GM18519 (cell line): ENCODE measurements around the gene PRR35.

Experiments used
- ATAC-seq: cut with Tn5 transposase; IDR thresholded peaks from one replicate; pipeline ENCODE4 v1.9.1; 2021; ENCODE audit warnings: mild to moderate bottlenecking, moderate library complexity; ENCODE audit not compliant: unreplicated experiment, low FRiP score

Gene PRR35

DNA sequence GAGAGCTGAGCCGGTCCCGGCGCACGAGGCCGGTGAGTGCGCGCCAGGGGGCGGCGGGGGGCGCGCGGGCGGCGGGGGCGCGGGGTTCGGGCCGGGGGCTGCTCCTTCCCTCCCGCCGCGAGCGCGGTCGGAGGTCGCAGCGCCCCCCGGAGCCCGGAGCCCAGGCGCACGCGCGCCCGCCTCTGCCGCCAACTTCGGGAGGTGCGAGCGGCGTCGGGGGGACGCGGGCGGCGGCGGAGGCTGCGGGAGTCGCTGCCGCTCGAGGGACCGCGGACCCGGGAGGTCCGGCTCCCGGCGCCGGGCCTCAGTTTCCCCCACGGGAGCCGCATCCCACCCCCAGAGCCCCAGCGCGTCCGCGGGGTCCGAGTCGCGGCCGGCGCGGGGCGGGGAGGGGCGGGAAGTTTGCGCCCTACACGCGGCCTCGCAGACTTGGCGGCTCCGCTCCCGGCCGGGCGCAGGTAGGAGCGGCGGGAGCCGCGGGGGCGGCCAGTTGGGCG lies at the start of gene PRR35:
TSS of gene PRR35 (plus strand) at position 191 of the 497 bp plus-strand sequence. CDS start 2,901 bp downstream, outside the sequence.
- ATAC-seq = no peak

- ATAC-seq = no peak
These were observed 47.4 kb upstream of the PRR35 start for GRCh38 chr16:512802-513201.

DNA sequence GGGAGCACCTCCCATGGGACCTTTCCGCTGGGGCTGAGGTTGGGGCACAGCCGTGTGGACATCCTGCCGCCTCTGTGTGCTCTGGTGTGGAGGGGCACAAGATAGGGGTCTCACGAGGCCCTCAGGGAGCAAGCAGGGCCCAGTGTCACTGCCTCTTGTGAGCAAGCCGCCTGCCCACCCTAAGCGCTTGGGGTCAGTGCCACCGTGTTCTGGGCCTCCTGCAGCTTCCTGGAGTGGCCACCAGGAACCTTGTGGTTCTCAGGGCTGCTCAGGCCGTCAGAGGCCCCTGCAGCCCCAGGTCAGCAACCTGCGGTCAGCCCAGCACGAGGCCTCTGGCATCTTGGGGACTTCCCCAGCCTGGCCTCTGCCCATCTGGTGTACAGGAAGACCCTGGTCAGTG lies 46.2 kb upstream of the PRR35 start:
- ATAC-seq = no peak

- no peak for ATAC-seq
These were observed 44.8 kb upstream of the PRR35 start for GRCh38 chr16:515175-515938.

DNA sequence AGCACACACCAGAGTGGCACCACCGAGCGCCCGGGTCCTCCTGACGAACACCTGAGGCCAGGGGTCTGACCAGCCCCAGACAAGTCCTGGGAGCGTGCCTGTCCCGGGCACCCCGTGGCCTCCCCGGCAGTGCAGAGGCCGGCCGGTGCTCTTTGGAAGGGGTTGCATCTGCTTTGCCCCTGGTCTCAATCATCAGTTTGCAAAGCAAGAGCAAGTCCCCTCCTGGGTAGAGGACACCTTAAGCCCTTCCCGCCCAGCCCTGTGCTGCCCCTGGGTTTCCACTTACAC lies 44.3 kb upstream of the PRR35 start:
- ATAC-seq = no peak

DNA sequence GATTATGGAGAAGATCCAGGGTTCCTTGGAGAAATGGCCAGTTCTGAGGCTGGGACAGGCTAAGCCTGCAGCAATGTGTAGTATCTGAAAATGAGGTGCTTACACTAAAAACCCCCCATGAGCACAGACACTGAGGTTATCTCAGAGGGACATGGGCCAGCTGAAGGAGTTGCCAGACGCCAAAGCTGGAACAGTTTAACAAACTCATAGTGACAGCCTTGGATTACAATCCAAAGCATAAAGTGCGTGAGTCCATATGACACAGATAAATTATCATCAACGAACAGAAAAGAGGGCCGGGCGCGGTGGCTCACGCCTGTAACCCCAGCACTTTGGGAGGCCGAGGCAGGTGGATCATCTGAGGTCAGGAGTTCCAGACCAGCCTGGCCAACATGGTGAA lies 43.9 kb upstream of the PRR35 start:
- no peak for ATAC-seq

GRCh38 chr16:518858-519257 lies 41.3 kb upstream of the PRR35 start:
- no peak for ATAC-seq

DNA sequence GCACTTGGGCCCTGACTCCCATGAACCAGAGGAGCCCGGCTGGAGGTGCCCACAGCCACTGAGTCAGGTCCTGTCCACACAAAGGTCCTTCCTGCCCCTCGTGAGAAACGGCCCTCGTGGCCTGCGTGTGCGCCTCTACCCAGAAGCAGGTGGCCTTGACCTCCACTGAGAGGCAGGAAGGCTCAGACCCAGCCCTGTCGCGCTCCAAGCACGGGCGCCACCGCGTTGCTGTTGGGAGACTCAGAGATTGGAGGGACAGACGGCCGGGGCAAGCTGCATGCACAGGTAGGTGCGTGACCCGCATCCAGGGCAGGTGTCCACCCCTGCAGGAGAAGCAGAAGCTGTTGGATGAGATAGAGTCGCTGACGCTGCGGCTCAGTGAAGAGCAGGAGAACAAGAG lies 40.8 kb upstream of the PRR35 start:
- no peak for ATAC-seq

DNA sequence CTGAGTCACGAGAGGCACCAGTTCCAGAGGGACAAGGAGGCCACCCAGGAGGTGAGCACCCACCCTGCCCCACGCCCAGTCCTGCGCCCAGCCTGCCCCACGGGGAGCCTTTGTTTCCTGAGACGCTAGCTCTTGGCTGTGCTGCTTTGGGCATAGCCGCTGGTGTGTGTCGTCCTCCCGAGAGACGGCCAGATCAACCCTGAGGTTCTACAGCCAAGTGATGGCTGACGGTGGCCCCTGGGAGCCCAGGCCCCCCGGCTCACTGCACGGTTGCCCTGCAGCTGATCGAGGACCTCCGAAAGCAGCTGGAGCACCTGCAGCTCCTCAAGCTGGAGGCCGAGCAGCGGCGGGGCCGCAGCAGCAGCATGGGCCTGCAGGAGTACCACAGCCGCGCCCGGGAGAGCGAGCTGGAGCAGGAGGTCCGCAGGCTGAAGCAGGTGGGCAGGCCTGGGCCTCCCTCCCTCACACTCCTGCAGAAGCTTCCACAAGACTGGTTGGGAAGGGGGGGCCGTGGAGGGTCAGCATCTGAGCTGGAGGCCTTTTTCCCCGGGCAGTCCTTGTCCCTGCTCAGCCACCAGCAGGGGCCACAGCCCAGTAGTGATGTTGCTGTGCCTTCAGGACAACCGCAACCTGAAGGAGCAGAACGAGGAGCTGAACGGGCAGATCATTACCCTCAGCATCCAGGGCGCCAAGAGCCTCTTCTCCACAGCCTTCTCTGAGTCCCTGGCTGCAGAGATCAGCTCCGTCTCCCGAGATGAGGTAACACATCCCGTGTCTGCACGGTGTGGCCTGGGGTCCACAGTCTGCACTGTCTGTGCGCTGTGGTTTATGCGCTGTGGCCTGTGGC lies 40.1 kb upstream of the PRR35 start:
- ATAC-seq = no peak

DNA sequence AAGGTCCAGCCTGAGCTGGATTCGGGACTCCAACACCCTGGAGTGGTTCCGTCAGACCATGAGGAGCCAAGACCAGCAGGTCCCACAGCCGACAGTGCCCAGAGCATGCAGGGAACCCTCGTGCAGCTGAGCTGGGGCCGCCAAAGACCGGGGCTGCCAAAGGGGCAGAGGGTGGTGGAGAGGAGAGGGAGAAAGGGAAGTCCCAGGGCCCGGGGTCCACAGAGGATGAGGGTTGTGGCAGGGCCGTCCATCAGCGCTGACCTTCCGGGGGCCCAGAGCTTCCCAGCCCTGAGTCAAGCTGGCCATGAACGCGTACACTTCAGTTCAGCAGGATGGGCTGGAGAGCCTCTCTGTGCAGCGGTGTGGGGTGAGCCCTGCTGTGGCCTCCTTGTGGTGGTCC lies 39.3 kb upstream of the PRR35 start:
- no peak for ATAC-seq

GRCh38 chr16:521381-522210 lies 38.6 kb upstream of the PRR35 start:
- no peak for ATAC-seq

GRCh38 chr16:522320-523096 lies 37.7 kb upstream of the PRR35 start:
- ATAC-seq = no peak

DNA sequence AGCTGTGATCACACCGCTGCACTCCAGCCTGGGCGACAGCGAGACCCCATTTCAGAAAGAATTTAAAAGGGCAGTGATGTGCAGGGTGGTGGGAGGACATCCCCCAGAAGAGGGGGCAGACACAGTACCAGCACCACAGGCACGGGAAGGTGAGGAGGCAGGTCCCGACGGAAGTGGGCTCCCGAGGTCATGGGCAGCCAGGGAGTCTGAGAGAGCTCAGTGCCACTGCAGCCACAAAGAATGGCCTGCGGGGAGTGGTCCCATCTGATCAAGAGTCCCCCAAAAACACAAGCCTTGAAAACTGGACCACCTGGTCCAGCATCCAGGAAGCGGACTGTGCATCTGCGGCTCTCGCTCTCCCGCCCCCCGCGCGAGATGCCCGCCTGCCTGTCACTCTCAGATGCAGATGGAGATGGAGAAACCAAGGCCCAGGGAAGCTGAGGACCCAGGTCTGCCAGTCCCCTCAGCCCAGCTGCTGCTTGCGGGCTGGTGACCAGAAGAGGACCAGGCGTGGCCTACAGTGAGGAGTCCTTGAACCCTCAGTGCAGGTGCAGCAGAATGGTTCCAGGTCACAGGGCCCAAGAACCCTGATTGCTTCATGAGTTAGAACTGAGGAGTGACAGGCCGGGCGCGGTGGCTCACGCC lies 37.0 kb upstream of the PRR35 start:
- no peak for ATAC-seq

DNA sequence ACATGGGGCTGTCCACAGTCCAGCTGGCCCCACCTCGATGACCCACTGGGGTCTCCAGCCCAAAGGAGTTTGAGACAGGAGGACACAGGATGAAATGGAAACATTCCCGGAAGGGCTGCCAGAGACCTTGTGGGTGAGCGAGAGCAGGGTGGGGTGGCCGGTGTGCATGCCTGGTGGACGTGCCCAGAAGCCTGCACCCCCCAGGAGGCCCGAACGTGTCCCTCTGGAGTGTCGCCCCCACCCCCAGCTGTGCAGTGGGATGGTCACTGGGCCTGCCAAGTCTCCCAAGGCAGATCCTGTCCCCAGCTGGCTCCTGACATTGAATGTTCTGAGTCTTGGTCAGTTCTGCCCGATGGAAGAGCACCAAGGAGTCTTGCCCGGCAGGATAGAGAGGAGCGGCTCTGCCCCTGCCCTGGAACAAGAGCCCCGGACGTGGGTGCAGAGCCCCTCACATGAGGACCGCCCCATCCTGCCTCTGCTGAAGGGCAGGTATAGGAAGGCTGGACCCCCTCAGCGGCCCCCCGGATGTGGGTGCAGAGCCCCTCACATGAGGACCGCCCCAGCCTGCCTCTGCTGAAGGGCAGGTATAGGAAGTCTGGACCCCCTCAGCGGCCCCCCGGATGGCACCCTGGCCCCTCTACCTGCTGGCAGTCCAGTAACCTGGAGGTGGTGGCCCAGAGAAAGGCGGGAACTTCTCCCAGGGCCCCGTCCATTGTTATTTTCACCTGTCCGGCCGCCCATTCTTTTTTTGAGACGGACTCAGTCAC lies 35.7 kb upstream of the PRR35 start:
- no peak for ATAC-seq

- ATAC-seq = no peak
These were observed 35.1 kb upstream of the PRR35 start for GRCh38 chr16:525123-525519.

DNA sequence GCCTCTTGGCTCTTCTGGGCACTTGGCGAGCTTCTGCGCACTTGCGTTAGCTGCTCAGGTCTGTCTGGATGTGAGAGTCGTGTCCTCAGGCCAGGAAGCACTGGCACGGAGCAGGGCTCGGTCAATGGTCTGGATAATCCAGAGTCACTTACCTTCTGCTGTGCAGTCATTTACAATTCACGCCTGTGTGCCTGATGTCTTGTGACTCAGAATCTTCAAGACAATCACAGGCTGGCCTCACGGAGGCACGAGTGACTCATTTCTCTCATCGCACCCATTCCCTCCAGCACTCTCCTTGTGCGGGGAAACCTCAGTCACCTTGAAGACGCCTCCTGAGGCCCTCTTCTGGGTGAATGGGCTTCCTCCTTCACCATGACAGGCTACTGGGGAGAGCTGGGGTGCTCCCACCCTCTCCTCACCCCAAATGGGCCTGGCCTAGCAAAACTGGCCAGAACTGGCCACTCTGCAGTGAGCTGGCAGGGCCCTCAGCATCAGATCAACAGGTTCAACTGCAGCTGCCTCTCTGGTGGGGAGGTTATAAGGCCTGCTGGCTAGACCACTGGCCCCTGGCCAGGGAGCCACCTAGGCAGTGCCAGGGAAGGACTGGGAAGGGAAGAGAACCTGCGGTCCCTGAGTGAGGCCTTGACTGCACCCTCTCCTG lies 34.5 kb upstream of the PRR35 start:
- no peak for ATAC-seq

DNA sequence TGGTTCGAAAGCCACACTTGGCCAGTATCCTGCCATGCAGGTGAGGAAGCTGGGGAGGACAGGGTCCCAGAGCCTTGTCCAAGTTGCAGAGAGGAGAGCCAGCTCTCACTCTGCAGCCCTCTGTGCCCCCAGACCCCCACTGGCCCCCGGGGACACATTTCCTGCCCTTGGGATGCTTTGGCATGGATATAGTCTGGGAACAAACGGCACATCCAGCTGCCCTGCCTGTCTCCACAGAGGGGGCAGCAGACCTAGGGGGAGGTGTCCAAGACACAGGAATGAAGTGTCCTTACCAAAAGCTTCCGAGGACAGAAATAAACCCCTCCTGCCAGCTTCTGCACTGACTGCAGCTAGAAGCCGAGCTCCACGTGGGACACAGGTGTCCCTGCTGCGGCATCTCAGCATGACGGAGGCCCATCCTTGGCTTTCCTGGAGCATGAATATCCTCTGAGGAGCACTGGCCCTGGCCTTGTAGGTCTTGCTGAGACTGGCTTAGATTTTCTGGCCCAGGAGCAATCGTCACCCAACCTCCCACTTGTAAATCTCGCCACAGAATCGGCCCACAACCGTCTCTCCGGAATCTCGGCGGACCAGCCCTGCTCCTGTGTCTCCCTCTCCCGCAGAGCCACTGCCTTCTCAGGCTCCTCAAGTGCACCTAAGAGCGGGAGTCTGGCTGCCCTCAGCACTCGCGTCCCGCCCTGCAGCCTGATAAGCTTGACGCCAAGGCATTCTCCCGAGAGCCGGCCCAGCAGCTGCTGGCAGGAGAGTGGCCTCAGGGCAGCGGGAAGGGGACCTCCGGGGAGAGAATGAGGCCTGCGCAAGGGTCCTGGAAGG lies 33.8 kb upstream of the PRR35 start:
- no peak for ATAC-seq
